ENCODE measurements around the gene LRRC4C.

DNA sequence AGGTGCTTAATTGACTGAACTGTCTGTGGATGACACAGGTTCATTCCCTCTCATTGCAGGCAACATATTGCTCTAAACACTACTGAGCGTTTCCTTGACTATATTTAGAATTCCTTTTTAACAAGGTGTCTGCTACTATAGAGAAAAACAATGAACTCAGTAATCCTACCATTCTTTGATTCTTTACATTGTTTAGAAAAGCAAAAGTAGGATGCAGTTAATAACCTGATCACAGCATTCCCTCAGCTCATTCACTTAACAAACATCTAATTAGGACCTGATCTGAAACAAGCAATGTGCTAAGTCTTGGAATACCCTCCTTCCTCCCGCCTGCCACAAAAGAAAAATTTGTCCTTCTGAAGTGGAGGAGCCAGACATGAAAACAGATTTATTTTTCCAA, 313.1 kb downstream of the LRRC4C start:
- TF ChIP-seq, protein P1, sequence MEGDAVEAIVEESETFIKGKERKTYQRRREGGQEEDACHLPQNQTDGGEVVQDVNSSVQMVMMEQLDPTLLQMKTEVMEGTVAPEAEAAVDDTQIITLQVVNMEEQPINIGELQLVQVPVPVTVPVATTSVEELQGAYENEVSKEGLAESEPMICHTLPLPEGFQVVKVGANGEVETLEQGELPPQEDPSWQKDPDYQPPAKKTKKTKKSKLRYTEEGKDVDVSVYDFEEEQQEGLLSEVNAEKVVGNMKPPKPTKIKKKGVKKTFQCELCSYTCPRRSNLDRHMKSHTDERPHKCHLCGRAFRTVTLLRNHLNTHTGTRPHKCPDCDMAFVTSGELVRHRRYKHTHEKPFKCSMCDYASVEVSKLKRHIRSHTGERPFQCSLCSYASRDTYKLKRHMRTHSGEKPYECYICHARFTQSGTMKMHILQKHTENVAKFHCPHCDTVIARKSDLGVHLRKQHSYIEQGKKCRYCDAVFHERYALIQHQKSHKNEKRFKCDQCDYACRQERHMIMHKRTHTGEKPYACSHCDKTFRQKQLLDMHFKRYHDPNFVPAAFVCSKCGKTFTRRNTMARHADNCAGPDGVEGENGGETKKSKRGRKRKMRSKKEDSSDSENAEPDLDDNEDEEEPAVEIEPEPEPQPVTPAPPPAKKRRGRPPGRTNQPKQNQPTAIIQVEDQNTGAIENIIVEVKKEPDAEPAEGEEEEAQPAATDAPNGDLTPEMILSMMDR (conservative IDR thresholded peaks at IDR 0.05 in 1 of 2, IDR thresholded peaks at IDR 0.05 in 1 of 2; ENCODE audit: low read depth in 1 of 2, low read length in 2 of 2), result no peak
- no peak for TF ChIP-seq EZH2 (IDR thresholded peaks at IDR 0.05; ENCODE audit: low read length, missing control alignments)

Data from fibroblast of lung (primary cell).